Skin of body (tissue), 2 donors: Measurements from ENCODE around the gene C7orf57. TPM values are rescaled to one million over a fixed set of nuclear protein-coding genes. Genes with fewer than 3 reads are reported as not detected.
A peak's percentile ranks its signal among the peaks of the same experiment; 100 is the strongest.

Source experiments
- DNase-seq: peaks from one replicate; lab custom pipeline; 2025; lab: John Stamatoyannopoulos, UW
- total RNA-seq: library from RNA; depleted of rRNA; stranded (reverse); fragments of >200 nt; gene quantifications from one replicate; pipeline ENCODE4 v1.2.3, GENCODE V29; 2014

The C7orf57 gene
- total RNA-seq, 1 donor from 2014 or later: 0.10 TPM

GRCh38 chr7:48084727-48085432, 49.5 kb downstream of the C7orf57 start:
- no peak for DNase-seq

GRCh38 chr7:48085433-48085791, 50.1 kb downstream of the C7orf57 start:
- no peak for DNase-seq

GRCh38 chr7:48085942-48086341, 50.6 kb downstream of the C7orf57 start:
- no peak for DNase-seq

GRCh38 chr7:48087349-48087748, 52.0 kb downstream of the C7orf57 start:
- DNase-seq: no peak

- DNase-seq: peak; percentile 54
Observed at GRCh38 chr7:48088559-48089045, 53.3 kb downstream of the C7orf57 start.

GRCh38 chr7:48089046-48090003, 54.0 kb downstream of the C7orf57 start, which contains the start of gene UPP1:
UPP1 (plus strand) TSS chr7:48089265; CDS start chr7:48094784, 5,519 bp downstream.
- DNase-seq: no peak

- no peak for DNase-seq
Observed at GRCh38 chr7:48090095-48090805, 54.9 kb downstream of the C7orf57 start.

- no peak for DNase-seq
Observed at GRCh38 chr7:48091506-48092433, 56.4 kb downstream of the C7orf57 start.

- DNase-seq: no peak
Observed at GRCh38 chr7:48094861-48095293, 59.5 kb downstream of the C7orf57 start.

GRCh38 chr7:48096273-48096672, 60.9 kb downstream of the C7orf57 start:
- DNase-seq: no peak

- DNase-seq: no peak
Observed at GRCh38 chr7:48097521-48098231, 62.3 kb downstream of the C7orf57 start.

GRCh38 chr7:48098846-48099245, 63.5 kb downstream of the C7orf57 start:
- no peak for DNase-seq

GRCh38 chr7:48099781-48100180, 64.4 kb downstream of the C7orf57 start:
- no peak for DNase-seq

- DNase-seq: no peak
Observed at GRCh38 chr7:48101352-48101751, 66.0 kb downstream of the C7orf57 start.

GRCh38 chr7:48101968-48102367, 66.6 kb downstream of the C7orf57 start:
- DNase-seq: no peak

GRCh38 chr7:48102530-48102929, 67.2 kb downstream of the C7orf57 start:
- no peak for DNase-seq

GRCh38 chr7:48105045-48105444, 69.7 kb downstream of the C7orf57 start:
- no peak for DNase-seq

- no peak for DNase-seq
Observed at GRCh38 chr7:48106906-48107659, 71.7 kb downstream of the C7orf57 start.

- no peak for DNase-seq
Observed at GRCh38 chr7:48107926-48108472, 72.7 kb downstream of the C7orf57 start.
